PFSK-1 (cell line): ENCODE data around the gene MYOZ3.

Experiments
- FOXP2 ChIP-seq: optimal IDR thresholded peaks from 2 replicates; pipeline ENCODE3; 2011; ENCODE audit warnings: borderline replicate concordance, control low read depth, inconsistent platforms; ENCODE audit not compliant: insufficient read depth; ENCODE audit errors: extremely low read length, extremely low read depth
- POLR2AphosphoS5 ChIP-seq: IDR thresholded peaks from 2 replicates; pipeline ENCODE4 v1.6.1; 2012; ENCODE audit warnings: low read depth, mild to moderate bottlenecking, control low read depth, low read length, moderate library complexity
- REST ChIP-seq, 2 experiments: IDR thresholded peaks; 2 replicates each; pipeline versions ENCODE4 v1.6.1 to v1.8.0; 2011 to 2012; ENCODE audit warnings: low read depth in 2 of 2, low read length in 2 of 2, control low read depth in 1 of 2, inconsistent platforms in 1 of 2, mild to moderate bottlenecking in 1 of 2, moderate library complexity in 1 of 2; ENCODE audit not compliant: insufficient read depth in 1 of 2
- SIN3A ChIP-seq: IDR thresholded peaks from 2 replicates; pipeline ENCODE4 v1.6.1; 2012; ENCODE audit warnings: mild to moderate bottlenecking, low read length, moderate library complexity, borderline replicate concordance; ENCODE audit not compliant: insufficient read depth
- TAF1 ChIP-seq: IDR thresholded peaks from 2 replicates; pipeline ENCODE4 v1.6.1; 2012; ENCODE audit warnings: low read length, control low read depth, borderline replicate concordance; ENCODE audit not compliant: insufficient read depth

GRCh38 chr5:150661086-150661485, at the start of gene MYOZ3:
- no peak for TF ChIP-seq FOXP2
- no peak for TF ChIP-seq POLR2AphosphoS5
- TF ChIP-seq REST (IDR thresholded peaks at IDR 0.05; ENCODE audit: insufficient read depth in 1 of 2, low read depth in 2 of 2, low read length in 2 of 2), result no peak
- no peak for TF ChIP-seq TAF1
- TF ChIP-seq SIN3A, result no peak
